Muscle of arm (tissue), 12 donors: ENCODE measurements around the gene DRC3. TPM values are rescaled to one million over a fixed set of nuclear protein-coding genes. Genes with fewer than 3 reads are reported as not detected.

Experiments used
- DNase-seq: peaks from one replicate; pipeline ENCODE4 v3.0.0-alpha.2; 2013
- polyA plus RNA-seq, 12 donors: library from polyadenylated mRNA; unstranded; fragments of 120-200 nt; gene quantifications; one replicate each; pipeline ENCODE4 v1.2.1, GENCODE V29; 2013; ENCODE audit not compliant: insufficient read length in 12 of 12

DRC3 gene
- polyA plus RNA-seq, 12 donors: 3.4 to 9.0 (median 6.0) TPM; not detected in 1

GRCh38 chr17:17965152-17965721 lies 7.4 kb upstream of the DRC3 start:
- DNase-seq: no peak

GRCh38 chr17:17966399-17966798 lies 6.3 kb upstream of the DRC3 start:
- DNase-seq: no peak

- no peak for DNase-seq
These were observed 1.8 kb upstream of the DRC3 start for GRCh38 chr17:17970699-17971430.

- peak; percentile 18 for DNase-seq
These were observed 1.1 kb upstream of the DRC3 start for GRCh38 chr17:17971431-17972125.

GRCh38 chr17:17972952-17973254 lies 241 bp downstream of the DRC3 start:
- no peak for DNase-seq

GRCh38 chr17:17975436-17975835 lies 2.8 kb downstream of the DRC3 start:
- no peak for DNase-seq

- no peak for DNase-seq
These were observed 4.4 kb downstream of the DRC3 start for GRCh38 chr17:17976931-17977570.

GRCh38 chr17:17978481-17979424 lies 6.1 kb downstream of the DRC3 start:
- no peak for DNase-seq

- DNase-seq: no peak
These were observed 7.1 kb downstream of the DRC3 start for GRCh38 chr17:17979778-17980177.

- no peak for DNase-seq
These were observed 8.7 kb downstream of the DRC3 start for GRCh38 chr17:17981330-17981729.

GRCh38 chr17:17982801-17983200 lies 10.1 kb downstream of the DRC3 start:
- no peak for DNase-seq

- DNase-seq: no peak
These were observed 10.7 kb downstream of the DRC3 start for GRCh38 chr17:17983376-17983775.

GRCh38 chr17:17983776-17984175 lies 11.1 kb downstream of the DRC3 start:
- no peak for DNase-seq

- no peak for DNase-seq
These were observed 12.5 kb downstream of the DRC3 start for GRCh38 chr17:17985153-17985552.

- no peak for DNase-seq
These were observed 12.9 kb downstream of the DRC3 start for GRCh38 chr17:17985555-17985954.

- DNase-seq: no peak
These were observed 14.7 kb downstream of the DRC3 start for GRCh38 chr17:17987187-17987896.

GRCh38 chr17:17987901-17988300 lies 15.2 kb downstream of the DRC3 start:
- no peak for DNase-seq

- DNase-seq: no peak
These were observed 15.8 kb downstream of the DRC3 start for GRCh38 chr17:17988427-17988945.

GRCh38 chr17:17989081-17989480 lies 16.4 kb downstream of the DRC3 start:
- no peak for DNase-seq

- no peak for DNase-seq
These were observed 17.0 kb downstream of the DRC3 start for GRCh38 chr17:17989618-17990017.

- no peak for DNase-seq
These were observed 17.6 kb downstream of the DRC3 start for GRCh38 chr17:17990282-17990681.
